NB4 (cell line): Measurements from ENCODE around the gene CCN6.

Experiments
- MYC ChIP-seq: IDR thresholded peaks from 2 replicates; pipeline ENCODE4 v1.6.1; 2011; ENCODE audit warnings: low read depth, low read length
- POLR2A ChIP-seq: IDR thresholded peaks from 2 replicates; pipeline ENCODE4 v1.6.1; 2011; ENCODE audit warnings: mild to moderate bottlenecking; ENCODE audit not compliant: insufficient read length; ENCODE audit errors: extremely low read depth
- TF ChIP-seq, protein P1 (sequence below): IDR thresholded peaks from one replicate; pipeline ENCODE4 v1.5.1; 2012; ENCODE audit warnings: low read depth, low read length
- TF ChIP-seq, protein P2 (sequence below): IDR thresholded peaks from 2 replicates; pipeline ENCODE4 v1.6.1; 2011; ENCODE audit warnings: low read depth, low read length

GRCh38 chr6:112113918-112114317 lies 60.0 kb downstream of the CCN6 start:
- TF ChIP-seq, protein P1, sequence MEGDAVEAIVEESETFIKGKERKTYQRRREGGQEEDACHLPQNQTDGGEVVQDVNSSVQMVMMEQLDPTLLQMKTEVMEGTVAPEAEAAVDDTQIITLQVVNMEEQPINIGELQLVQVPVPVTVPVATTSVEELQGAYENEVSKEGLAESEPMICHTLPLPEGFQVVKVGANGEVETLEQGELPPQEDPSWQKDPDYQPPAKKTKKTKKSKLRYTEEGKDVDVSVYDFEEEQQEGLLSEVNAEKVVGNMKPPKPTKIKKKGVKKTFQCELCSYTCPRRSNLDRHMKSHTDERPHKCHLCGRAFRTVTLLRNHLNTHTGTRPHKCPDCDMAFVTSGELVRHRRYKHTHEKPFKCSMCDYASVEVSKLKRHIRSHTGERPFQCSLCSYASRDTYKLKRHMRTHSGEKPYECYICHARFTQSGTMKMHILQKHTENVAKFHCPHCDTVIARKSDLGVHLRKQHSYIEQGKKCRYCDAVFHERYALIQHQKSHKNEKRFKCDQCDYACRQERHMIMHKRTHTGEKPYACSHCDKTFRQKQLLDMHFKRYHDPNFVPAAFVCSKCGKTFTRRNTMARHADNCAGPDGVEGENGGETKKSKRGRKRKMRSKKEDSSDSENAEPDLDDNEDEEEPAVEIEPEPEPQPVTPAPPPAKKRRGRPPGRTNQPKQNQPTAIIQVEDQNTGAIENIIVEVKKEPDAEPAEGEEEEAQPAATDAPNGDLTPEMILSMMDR: no peak
- TF ChIP-seq POLR2A (no peak), MYC (no peak)
- TF ChIP-seq, protein P2, sequence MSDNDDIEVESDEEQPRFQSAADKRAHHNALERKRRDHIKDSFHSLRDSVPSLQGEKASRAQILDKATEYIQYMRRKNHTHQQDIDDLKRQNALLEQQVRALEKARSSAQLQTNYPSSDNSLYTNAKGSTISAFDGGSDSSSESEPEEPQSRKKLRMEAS: no peak
